Naive B cell (primary cell): ENCODE data around the gene MRPL40. TPM values are rescaled to one million over a fixed set of nuclear protein-coding genes. Genes with fewer than 3 reads are reported as not detected.

ENCODE experiments used
- ATAC-seq, 2 donors: fragments of 150-1000 bp; cut with Tn5 transposase; 2 replicates each; pipeline ENCODE4 v1.10.0; 2021; ENCODE audit warnings: low read depth in 2 of 2, mild to moderate bottlenecking in 2 of 2, moderate library complexity in 2 of 2
- DNase-seq: peaks from one replicate; pipeline ENCODE4 v3.0.0; 2022
- H3K27ac Mint-ChIP-seq, 6 donors: one replicate each; pipeline ENCODE4 v1.8.0; 2020 to 2022; ENCODE audit warnings: mild to moderate bottlenecking in 6 of 6, mixed read lengths in 6 of 6, moderate library complexity in 5 of 6, inconsistent platforms in 2 of 6
- H3K27me3 Mint-ChIP-seq, 3 donors: one replicate each; pipeline ENCODE4 v1.8.0; 2021 to 2022; ENCODE audit warnings: mixed read lengths in 3 of 3, mild to moderate bottlenecking in 1 of 3
- H3K36me3 Mint-ChIP-seq, 2 donors: one replicate each; pipeline ENCODE4 v1.8.0; 2020 to 2022; ENCODE audit warnings: mixed read lengths in 2 of 2, inconsistent platforms in 1 of 2, mild to moderate bottlenecking in 1 of 2
- H3K4me1 Mint-ChIP-seq, 3 donors: one replicate each; pipeline ENCODE4 v1.8.0; 2020 to 2022; ENCODE audit warnings: mixed read lengths in 3 of 3, inconsistent platforms in 1 of 3, mild to moderate bottlenecking in 1 of 3, moderate library complexity in 1 of 3
- H3K4me3 Mint-ChIP-seq, 8 donors: one replicate each; pipeline ENCODE4 v1.8.0; 2020 to 2022; ENCODE audit warnings: mild to moderate bottlenecking in 8 of 8, mixed read lengths in 8 of 8, moderate library complexity in 8 of 8, inconsistent platforms in 2 of 8
- H3K9me3 Mint-ChIP-seq, 7 donors: one replicate each; pipeline ENCODE4 v1.8.0; 2020 to 2022; ENCODE audit warnings: mixed read lengths in 7 of 7, mild to moderate bottlenecking in 5 of 7, inconsistent platforms in 2 of 7, moderate library complexity in 1 of 7
- polyA plus RNA-seq, 6 donors: library from polyadenylated mRNA; unstranded; fragments of 300-500 nt; fragmentation: Illumina TruSeq; gene quantifications; one replicate each; pipeline ENCODE4 v1.2.3, GENCODE V29; 2021; ENCODE audit warnings: low read depth in 6 of 6

Gene MRPL40
- 10 to 100 TPM; 63.5 to 92.0 (median 77.7) TPM for polyA plus RNA-seq

GRCh38 chr22:19432133-19432851 lies at the start of gene MRPL40:
TSS of gene MRPL40 (plus strand) at chr22:19432545. CDS start at chr22:19432555, 10 bp downstream.
- Mint-ChIP-seq H3K4me3 (peak within 1 kb of the TSS; percentile 89 to 100 (median 94)), H3K27ac (peak within 1 kb of the TSS; percentile 92 to 98 (median 96)), H3K9me3 (no peaks in the 10 kb centered on the region), H3K36me3 (no peaks in the 10 kb centered on the region), H3K27me3 (no peaks in the 10 kb centered on the region), H3K4me1 (peaks cover 29 to 70% (median 53%) of the 10 kb centered on the region in 3 donors)
- peak; percentile 82 to 83 for ATAC-seq
- peak; percentile 87 for DNase-seq

GRCh38 chr22:19383292-19383691 lies 49.1 kb upstream of the MRPL40 start:
- Mint-ChIP-seq H3K4me1 (peaks cover 0 to 3% (median 0%) of the 10 kb centered on the region in 3 donors), H3K27me3 (no peaks in the 10 kb centered on the region), H3K9me3 (no peaks in the 10 kb centered on the region), H3K4me3 (no peak overlapping the region), H3K36me3 (peaks cover 20 to 22% of the 10 kb centered on the region in 2 donors), H3K27ac (peak overlapping the region in 1 of 6 donors; percentile 33)
- no peak for DNase-seq
- ATAC-seq, result no peak

DNA sequence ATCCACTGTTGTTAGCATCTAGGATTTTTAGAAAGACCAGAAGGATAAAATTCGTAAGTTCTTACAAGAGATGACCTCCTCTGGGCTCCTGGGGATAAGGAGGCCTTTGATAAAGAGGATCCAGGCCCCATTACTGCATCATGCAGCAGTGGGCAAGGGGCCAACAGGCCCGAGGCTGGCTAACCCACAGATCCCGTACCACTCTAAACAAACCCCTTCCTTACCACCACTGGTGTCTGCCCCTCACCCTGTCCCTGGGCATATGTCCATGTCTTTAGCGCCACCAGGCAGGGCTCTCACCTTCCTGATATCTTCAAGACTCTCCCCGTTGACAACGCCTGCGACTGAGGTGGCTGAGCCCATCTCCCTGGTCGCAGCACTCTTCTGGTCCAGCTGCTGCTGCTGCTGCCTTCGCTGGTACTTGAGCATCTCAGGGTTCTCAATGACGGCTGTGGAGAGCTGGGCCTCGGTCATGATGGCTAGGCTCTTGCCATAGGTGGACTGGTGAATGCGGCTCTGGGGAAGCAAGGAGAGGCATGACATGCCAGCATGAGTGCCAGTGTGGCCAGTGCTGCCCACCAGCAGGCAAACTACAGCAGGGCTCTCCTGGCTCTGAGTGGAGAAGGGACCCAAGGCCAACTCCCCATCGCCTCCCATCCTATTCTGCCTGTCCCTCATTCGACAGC lies 47.0 kb upstream of the MRPL40 start:
- no peaks in the 10 kb centered on the region for H3K9me3 Mint-ChIP-seq
- H3K36me3 Mint-ChIP-seq, result peaks cover 20 to 26% of the 10 kb centered on the region in 2 donors
- peaks cover 0 to 3% (median 0%) of the 10 kb centered on the region in 3 donors for H3K4me1 Mint-ChIP-seq
- H3K27me3 Mint-ChIP-seq, result no peaks in the 10 kb centered on the region
- ATAC-seq (no peak), DNase-seq (no peak)
- H3K27ac Mint-ChIP-seq, result peak overlapping the region in 2 of 6 donors; percentile 24 to 92
- H3K4me3 Mint-ChIP-seq, result no peak overlapping the region

- ATAC-seq (no peak), DNase-seq (no peak)
- Mint-ChIP-seq H3K4me3 (no peak overlapping the region), H3K27ac (peak overlapping the region in 1 of 6 donors; percentile 24), H3K27me3 (no peaks in the 10 kb centered on the region), H3K36me3 (peaks cover 20 to 29% of the 10 kb centered on the region in 2 donors), H3K9me3 (no peaks in the 10 kb centered on the region), H3K4me1 (peaks cover 0 to 3% (median 0%) of the 10 kb centered on the region in 3 donors)
Observed at GRCh38 chr22:19386248-19386647, 46.1 kb upstream of the MRPL40 start.

DNA sequence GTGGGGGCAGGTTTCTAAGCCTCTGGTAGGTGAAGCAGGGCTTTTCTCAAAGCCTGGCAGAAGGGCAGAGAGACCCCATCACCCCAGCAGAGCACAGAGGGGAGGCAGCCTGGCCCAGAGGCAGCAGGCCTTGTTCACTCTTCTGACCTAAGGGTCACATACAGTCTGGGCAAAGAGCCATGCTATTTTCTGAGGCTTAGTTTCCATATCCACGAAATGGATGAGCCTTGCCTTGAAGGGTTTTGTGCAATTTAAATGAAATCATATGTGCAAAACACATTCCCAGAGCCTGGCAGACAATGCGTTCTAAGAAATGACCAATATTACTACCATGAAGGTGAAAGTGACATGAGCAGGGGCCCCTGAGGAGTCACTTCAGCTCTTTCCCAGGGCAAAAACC lies 45.3 kb upstream of the MRPL40 start:
- H3K4me3 Mint-ChIP-seq, result no peak overlapping the region
- no peak for ATAC-seq
- no peak overlapping the region for H3K27ac Mint-ChIP-seq
- H3K36me3 Mint-ChIP-seq, result peaks cover 18 to 30% of the 10 kb centered on the region in 2 donors
- H3K4me1 Mint-ChIP-seq, result peaks cover 0 to 3% (median 0%) of the 10 kb centered on the region in 3 donors
- no peaks in the 10 kb centered on the region for H3K9me3 Mint-ChIP-seq
- no peaks in the 10 kb centered on the region for H3K27me3 Mint-ChIP-seq
- no peak for DNase-seq

DNA sequence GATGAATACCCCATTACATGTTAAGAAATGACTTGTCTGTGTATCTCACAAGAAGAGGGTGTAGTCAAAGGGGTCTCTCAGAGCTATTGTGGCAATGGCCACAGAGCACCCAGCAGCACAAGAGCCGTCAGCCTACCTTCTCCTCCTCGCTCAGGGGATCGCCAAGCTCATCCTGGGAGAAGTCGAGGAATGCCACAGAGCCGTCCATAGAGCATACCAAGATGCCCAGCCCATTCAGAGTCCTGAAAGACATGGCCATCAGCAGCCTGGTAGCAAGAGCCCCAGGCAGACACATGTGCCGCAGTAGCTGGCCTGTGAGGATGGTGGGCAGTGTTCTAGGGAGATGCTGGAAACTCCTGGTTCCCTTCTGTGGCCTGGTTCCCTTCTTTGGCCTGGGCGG lies 44.8 kb upstream of the MRPL40 start:
- H3K27ac Mint-ChIP-seq, result peak overlapping the region in 1 of 6 donors; percentile 47
- H3K4me1 Mint-ChIP-seq, result peaks cover 0 to 3% (median 0%) of the 10 kb centered on the region in 3 donors
- peaks cover 13 to 25% of the 10 kb centered on the region in 2 donors for H3K36me3 Mint-ChIP-seq
- H3K4me3 Mint-ChIP-seq, result no peak overlapping the region
- ATAC-seq (no peak), DNase-seq (no peak)
- no peaks in the 10 kb centered on the region for H3K27me3 Mint-ChIP-seq
- no peaks in the 10 kb centered on the region for H3K9me3 Mint-ChIP-seq

- no peaks in the 10 kb centered on the region for H3K4me1 Mint-ChIP-seq
- peak overlapping the region in 1 of 6 donors; percentile 15 for H3K27ac Mint-ChIP-seq
- no peak overlapping the region for H3K4me3 Mint-ChIP-seq
- no peaks in the 10 kb centered on the region for H3K9me3 Mint-ChIP-seq
- peaks cover 9 to 24% of the 10 kb centered on the region in 2 donors for H3K36me3 Mint-ChIP-seq
- DNase-seq (no peak), ATAC-seq (no peak)
- no peaks in the 10 kb centered on the region for H3K27me3 Mint-ChIP-seq
Observed at GRCh38 chr22:19393704-19394103, 38.6 kb upstream of the MRPL40 start.

DNA sequence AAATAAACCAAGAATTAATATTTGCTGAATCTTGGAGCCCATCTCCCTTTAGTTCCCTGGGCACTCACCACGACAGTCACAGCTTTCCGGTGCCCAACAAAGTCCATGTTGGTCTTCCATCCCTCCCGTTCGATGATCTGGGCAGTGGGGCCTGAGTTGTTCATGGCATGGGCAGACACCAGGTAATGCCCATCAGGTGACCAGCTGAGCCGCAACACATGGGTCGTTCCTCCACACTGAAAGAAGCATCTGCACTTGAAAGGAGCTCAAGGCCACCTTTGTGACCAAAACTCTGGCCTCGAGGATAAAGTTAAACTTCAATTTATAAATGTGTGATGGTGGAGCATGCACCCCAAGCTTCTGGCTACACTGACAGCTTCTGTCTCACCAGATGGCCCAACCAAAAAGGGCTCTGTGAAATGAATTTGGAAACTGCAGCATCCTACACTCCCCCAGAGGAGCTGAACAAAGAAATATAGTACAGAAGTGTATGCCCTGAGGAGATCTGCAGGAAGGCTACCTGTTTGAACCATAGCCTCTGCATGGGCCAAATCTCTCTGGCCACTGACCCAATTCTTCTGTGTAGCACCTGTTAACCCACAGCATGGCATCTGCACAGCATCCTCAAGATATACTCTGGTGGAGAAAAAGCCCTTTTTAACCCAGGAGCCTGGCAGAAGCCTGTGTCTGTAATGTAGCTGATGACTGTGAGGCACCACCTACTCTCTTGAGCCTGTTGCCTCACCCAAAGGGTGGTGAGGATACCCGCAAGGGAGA lies 37.9 kb upstream of the MRPL40 start:
- no peaks in the 10 kb centered on the region for H3K9me3 Mint-ChIP-seq
- H3K27me3 Mint-ChIP-seq, result no peaks in the 10 kb centered on the region
- ATAC-seq (no peak), DNase-seq (no peak)
- H3K4me1 Mint-ChIP-seq, result no peaks in the 10 kb centered on the region
- H3K27ac Mint-ChIP-seq, result peak overlapping the region in 1 of 6 donors; percentile 90
- H3K36me3 Mint-ChIP-seq, result peaks cover 9 to 23% of the 10 kb centered on the region in 2 donors
- H3K4me3 Mint-ChIP-seq, result no peak overlapping the region

DNA sequence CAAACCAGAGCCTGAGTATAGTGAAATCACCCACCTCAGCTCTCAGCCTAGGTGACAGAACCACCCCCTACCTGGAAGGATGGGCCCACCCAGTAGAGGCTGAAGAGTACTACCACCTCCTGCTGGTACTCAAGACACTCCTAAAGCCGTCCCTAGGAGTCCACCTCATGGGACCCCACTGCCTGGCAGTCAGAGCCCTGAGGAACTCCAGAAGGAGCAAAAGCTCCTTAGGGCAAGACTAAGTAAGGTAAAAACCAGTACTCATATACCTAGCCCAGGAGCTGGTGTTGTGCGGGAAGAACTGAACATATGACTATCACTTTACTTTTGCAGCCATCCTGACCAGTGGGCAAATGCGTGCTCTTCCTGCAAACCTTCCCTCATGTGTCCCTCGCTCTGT lies 37.1 kb upstream of the MRPL40 start:
- Mint-ChIP-seq H3K4me3 (no peak overlapping the region), H3K4me1 (no peaks in the 10 kb centered on the region), H3K9me3 (no peaks in the 10 kb centered on the region), H3K36me3 (peaks cover 9 to 17% of the 10 kb centered on the region in 2 donors), H3K27ac (peak overlapping the region in 2 of 6 donors; percentile 14 to 75), H3K27me3 (no peaks in the 10 kb centered on the region)
- DNase-seq (no peak), ATAC-seq (no peak)

DNA sequence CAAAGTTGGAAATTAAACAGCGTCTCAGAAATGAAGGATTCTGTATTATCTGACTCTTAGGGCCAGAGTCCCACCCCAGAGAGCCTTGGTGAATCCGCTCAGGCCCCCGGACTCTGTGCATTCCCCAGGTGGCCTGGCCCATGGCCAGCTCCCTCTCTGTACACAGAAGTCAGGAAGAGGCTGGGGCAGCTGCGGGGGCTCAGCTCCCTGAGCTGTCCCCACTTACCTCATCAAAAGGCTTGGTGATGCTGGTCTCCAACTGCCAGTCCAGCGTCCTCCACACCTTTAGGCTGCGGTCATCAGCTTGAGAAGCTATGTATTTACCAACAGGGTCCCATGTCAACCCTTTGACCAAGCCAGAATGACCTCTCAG lies 35.8 kb upstream of the MRPL40 start:
- no peak for ATAC-seq
- H3K4me1 Mint-ChIP-seq, result peaks cover 0 to 1% (median 0%) of the 10 kb centered on the region in 3 donors
- DNase-seq, result no peak
- no peaks in the 10 kb centered on the region for H3K27me3 Mint-ChIP-seq
- H3K36me3 Mint-ChIP-seq, result peaks cover 17 to 22% of the 10 kb centered on the region in 2 donors
- no peak overlapping the region for H3K4me3 Mint-ChIP-seq
- H3K9me3 Mint-ChIP-seq, result no peaks in the 10 kb centered on the region
- H3K27ac Mint-ChIP-seq, result no peak overlapping the region

DNA sequence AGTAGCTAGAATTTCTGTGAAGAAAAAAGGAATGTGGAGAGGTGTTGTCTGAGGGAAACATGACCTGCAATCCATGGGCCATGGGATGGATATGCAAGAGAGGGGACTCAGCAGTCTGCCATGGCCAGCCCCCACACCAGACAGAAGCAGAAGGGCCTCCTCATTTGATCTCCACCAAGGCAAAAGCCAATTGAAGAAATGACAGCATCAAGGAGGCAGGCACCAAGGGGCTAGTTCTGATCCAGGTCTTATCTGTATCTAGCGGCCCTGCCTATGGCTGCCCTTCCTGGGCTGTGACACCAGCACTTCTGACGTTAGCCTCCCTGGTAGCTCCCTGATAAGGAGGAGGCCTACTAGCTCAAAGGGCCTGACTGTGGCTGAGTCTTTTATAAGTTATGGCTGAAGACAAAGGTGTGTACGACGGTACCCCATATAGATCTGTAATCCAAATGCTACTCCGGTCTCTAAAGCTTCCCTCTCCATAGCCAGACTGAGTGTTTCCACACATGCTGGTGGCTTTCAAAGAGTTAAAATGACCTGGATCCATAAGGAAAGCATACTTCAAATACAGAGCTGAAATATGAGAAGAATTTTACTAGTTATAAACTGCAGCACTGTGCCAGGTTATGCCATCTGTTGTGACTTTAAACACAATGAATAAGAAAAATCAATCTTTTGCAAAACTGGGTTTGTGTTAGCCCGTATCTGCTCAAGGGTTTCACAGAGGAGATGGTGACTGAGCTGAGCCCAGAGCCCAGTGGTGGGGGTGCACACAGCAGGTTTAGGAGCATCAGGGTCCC lies 35.2 kb upstream of the MRPL40 start:
- Mint-ChIP-seq H3K27ac (peak overlapping the region in 1 of 6 donors; percentile 49), H3K27me3 (no peaks in the 10 kb centered on the region), H3K4me1 (peaks cover 0 to 7% (median 0%) of the 10 kb centered on the region in 3 donors), H3K36me3 (peaks cover 22 to 28% of the 10 kb centered on the region in 2 donors), H3K9me3 (no peaks in the 10 kb centered on the region), H3K4me3 (no peak overlapping the region)
- DNase-seq (no peak), ATAC-seq (no peak)

DNA sequence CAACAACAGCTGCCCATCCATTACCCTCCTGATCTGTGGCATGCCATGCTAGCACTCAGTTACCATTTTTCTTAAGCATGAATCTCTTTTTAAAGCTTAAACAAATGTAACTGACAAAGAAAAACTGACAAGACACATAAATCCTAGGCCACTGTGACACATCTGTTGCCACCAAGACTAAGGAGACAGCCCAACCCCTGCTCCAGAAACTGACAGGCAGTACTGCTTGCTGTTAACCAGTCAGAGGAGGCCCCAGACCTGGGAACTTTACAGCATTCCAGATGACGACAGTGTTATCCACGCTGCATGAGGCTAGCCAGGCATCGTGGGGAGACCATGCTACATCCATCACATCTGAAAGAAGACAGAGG lies 34.6 kb upstream of the MRPL40 start:
- H3K27me3 Mint-ChIP-seq, result no peaks in the 10 kb centered on the region

GRCh38 chr22:19398206-19398605 lies 34.1 kb upstream of the MRPL40 start:
- Mint-ChIP-seq H3K4me3 (no peak overlapping the region), H3K27me3 (no peaks in the 10 kb centered on the region), H3K27ac (no peak overlapping the region), H3K4me1 (peaks cover 0 to 7% (median 0%) of the 10 kb centered on the region in 3 donors), H3K36me3 (peaks cover 25 to 29% of the 10 kb centered on the region in 2 donors), H3K9me3 (no peaks in the 10 kb centered on the region)
- DNase-seq (no peak), ATAC-seq (no peak)

More for the DNA sequence above, 34.6 kb upstream of the MRPL40 start:
- no peak overlapping the region for H3K27ac Mint-ChIP-seq
- ATAC-seq, result no peak
- peaks cover 25 to 29% of the 10 kb centered on the region in 2 donors for H3K36me3 Mint-ChIP-seq
- no peak overlapping the region for H3K4me3 Mint-ChIP-seq
- no peaks in the 10 kb centered on the region for H3K9me3 Mint-ChIP-seq
- H3K4me1 Mint-ChIP-seq, result peaks cover 0 to 7% (median 0%) of the 10 kb centered on the region in 3 donors
- DNase-seq, result no peak
